GM21528 (cell line): Measurements from ENCODE around the gene PTPRM.
"Not testable (repeated sequence)": the region's sequence is repeated elsewhere in the genome, so short reads cannot be mapped to it uniquely, and the experiment has no call there.

Source experiments
- ATAC-seq: cut with Tn5 transposase; IDR thresholded peaks from one replicate; pipeline ENCODE4 v1.9.1; 2021; ENCODE audit warnings: mild to moderate bottlenecking, moderate library complexity; ENCODE audit not compliant: unreplicated experiment, low FRiP score

The PTPRM gene

GRCh38 chr18:7721532-7721931 is 154.4 kb downstream of the PTPRM start:
- ATAC-seq, result no peak

GRCh38 chr18:7722955-7723354 is 155.8 kb downstream of the PTPRM start:
- no peak for ATAC-seq

GRCh38 chr18:7723558-7723957 is 156.4 kb downstream of the PTPRM start:
- ATAC-seq, result no peak

DNA sequence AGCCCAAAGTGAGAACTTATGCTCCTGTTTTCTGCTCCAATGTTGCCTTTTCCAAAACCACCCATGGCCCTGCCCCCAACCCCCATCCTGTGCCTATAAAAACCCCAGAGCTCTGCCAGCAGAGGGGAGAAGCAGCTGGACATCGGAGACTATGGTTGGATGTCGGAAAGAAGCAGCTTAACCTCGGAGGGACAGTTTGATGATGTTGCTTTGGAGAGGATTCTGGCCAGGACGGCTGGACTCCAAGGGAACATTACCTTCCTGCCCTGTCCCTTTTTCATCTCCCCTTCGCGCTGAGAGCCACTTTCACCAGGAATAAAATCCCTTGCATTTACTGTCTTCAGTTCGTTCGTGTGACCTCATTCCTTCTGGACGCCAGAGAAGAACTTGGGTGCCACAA is 158.4 kb downstream of the PTPRM start:
- ATAC-seq, result no peak

DNA sequence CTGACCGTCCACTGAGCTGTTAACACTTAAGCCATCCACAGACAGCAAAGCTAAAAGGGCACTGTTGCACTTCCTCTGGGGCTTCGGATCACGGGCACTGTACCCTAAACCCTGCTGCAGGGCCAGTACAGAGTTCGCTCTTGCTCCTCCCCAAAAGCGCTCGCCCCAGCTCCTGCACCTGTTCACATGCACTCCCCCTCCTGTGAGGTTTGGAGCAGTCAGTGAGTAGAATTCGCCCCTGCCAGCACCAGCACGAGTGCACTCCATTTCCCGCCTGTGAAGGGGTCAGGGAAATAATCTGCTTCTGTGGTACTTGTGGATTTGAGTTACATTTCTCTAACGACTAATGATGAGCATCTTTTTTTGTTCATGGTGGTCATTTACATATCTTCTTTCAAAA is 158.8 kb downstream of the PTPRM start:
- no peak for ATAC-seq

GRCh38 chr18:7726522-7726921 is 159.4 kb downstream of the PTPRM start:
- ATAC-seq, result no peak

- ATAC-seq, result no peak
Measured at GRCh38 chr18:7727361-7728076, 160.4 kb downstream of the PTPRM start.

DNA sequence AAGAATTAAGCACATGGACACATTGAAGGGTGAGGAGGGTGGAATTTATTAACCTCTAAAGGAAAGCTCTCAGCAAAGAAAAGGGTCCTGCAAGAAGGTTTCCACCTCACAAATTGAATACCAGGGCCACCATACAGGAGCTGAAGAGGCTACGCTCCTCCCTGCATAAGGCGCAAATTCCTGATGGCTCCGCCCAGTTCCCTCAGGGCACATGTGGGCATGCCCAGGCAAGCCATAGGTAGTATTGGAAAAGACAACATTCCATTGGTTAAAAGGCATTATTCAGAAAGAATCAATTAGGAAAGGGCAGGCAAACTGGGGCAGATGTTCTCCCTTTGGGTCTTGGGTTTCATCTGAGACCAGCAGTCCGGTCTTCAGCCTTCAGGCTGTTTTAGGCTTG is 161.2 kb downstream of the PTPRM start:
- ATAC-seq, result no peak

GRCh38 chr18:7729868-7730267 is 162.8 kb downstream of the PTPRM start:
- no peak for ATAC-seq

- no peak for ATAC-seq
Measured at GRCh38 chr18:7730682-7731081, 163.6 kb downstream of the PTPRM start.

DNA sequence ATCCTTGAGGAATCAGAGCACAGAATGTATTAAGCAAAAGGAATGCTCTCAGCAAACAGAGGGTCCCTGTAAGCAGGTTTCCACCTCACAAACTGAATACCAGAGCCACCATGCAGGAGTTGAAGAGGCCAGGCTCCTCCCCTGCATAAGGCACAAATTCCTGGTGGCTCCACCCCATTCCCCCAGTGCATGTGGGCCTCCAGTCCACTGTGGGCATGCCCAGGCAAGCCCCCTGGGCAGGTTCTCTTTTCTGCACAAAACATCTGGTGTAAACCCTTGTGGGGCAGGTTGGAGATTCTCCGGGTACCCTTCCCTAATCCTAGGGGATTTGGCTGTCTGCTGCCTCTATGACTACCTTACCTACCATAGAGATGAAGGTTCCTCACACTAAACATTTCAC is 166.5 kb downstream of the PTPRM start:
- ATAC-seq, result no peak

DNA sequence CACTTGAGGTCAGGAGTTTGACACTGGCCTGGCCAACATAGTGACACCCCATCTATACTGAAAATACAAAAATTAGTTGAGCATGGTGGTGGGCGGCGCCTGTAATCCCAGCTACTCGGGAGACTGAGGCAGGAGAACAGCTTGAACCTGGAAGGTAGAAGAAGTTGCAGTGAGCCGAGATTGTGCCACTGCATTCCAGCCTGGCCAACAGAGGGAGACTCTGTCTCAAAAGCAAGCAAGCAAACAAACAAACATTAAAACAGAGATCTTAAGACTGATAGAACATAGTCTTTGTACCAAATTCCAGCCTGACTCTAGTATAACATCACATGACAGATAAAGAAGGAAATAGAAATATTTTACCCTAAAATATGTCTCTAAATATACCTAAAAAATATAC is 168.1 kb downstream of the PTPRM start:
- ATAC-seq, result no peak

- ATAC-seq, result no peak
Measured at GRCh38 chr18:7735626-7736175, 168.6 kb downstream of the PTPRM start.

- not testable (repeated sequence) for ATAC-seq
Measured at GRCh38 chr18:7736526-7736925, 169.4 kb downstream of the PTPRM start.

DNA sequence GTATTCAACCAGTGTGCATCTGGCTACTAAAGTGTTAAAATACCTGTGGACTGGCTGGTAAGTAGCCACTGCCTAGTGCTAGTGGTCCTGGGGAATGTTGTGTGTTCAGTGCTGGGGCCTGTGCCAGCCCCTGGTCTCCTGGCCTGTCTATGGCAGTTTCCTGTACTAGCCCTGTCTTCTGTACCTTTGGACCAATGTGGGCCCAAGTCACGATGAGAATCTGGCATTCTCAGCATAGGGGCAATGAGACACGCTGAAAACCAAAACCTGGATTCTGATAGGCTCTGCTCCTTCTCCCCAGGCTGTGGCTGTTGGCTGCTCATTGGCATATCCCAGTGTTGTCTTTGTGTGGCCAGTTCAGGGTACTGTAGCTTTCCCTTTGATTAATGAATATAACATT is 170.4 kb downstream of the PTPRM start:
- ATAC-seq, result no peak

DNA sequence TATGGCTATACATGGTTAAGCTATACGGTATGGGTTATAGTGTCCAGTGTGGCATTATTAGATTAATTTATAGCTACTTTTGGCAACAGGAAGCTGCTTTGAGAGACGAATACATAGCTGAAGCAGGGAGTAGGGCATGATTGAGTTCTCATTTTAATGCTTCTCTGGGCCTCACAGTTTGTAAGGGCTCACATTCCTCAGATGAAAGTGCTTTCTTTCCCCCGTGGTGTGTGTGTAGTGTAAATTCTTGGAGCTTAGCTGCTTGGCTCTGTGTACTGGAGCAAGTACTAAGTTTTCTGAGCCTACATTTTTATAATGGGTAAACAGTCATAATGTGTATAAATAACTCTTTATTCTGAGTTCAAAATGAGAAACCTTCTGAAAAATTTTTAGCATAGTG is 173.7 kb downstream of the PTPRM start:
- ATAC-seq, result no peak

GRCh38 chr18:7741640-7742039 is 174.5 kb downstream of the PTPRM start:
- no peak for ATAC-seq

DNA sequence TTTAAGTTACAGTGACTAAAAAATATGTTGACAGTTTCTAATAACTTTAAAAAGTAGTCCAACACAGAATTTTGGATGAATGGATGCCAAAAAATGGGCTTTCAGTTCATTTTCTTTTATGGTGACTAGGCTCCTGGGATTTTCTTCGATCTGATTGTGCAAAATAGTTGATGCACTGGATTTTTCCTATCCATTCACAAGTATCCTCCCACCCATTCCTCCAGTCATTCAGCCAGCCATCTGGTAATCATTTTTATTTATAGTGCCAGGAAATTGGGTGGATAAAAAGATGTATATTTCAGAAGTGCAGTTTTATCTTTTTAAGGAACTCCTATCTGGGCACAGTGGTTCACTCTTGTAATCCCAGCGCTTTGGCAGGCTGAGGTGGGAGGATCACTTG is 175.1 kb downstream of the PTPRM start:
- no peak for ATAC-seq

DNA sequence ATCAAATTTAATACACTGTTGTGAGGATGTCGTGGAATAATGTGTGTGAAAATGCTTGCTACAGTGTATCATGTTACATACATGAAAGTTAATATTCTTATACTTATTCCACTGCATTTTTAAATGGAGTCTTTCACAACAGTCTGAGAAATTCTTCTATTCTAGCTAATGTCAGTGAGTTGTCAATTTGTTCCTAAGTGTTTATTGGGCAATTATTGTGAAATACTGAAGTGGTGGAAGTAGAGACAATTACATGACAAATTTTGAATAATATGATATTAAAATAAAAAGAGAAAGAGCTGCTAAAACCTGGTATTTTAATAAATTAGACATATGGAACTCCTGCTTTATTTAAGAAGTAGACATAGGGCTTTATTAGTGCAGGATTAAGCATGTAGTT is 176.1 kb downstream of the PTPRM start:
- no peak for ATAC-seq

- no peak for ATAC-seq
Measured at GRCh38 chr18:7746106-7746505, 179.0 kb downstream of the PTPRM start.

DNA sequence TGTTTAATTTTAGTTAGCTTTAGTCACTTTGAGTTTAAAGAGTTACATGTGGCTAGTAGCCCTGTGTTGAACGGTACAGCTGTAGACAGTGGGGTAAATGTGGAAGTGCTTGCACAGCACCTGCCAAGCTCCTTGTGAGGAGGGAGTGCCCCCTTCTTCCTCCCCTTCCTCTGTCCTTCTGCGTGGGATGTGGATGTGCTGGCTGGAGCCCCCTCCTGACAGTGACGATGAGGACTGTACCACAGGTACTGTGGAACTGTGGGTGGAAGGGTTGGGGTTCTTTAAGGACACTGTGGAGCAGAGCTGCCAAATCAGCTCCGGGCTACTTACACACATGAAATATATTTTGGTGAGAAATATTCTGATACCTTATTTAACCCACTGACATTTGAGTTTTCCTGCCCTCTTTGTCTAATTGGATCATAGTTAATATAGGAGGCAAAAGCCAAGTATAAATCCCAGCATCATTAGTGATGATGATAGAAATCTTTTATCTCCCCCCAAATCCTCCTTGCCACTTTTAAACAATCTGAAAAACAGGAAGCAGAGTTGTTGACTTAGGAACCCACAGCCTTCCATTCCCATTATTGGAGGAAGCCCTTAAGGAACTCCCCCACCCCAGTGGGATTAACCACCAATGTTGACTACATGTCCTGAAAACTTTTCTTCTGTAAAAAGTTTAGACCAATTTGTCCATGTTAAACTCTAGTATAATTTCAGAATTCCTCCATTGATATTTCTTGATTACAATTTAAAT is 181.3 kb downstream of the PTPRM start:
- ATAC-seq, result no peak

- ATAC-seq, result no peak
Measured at GRCh38 chr18:7749008-7749405, 181.9 kb downstream of the PTPRM start.
